ENCODE data around the gene CYB5R4.

GRCh38 chr6:83952830-83953229 lies 93.3 kb downstream of the CYB5R4 start:
- TF ChIP-seq CTCF (IDR thresholded peaks at IDR 0.05) (no peak), POLR2A (IDR thresholded peaks at IDR 0.05) (no peak)

Data from Peyer's patch (tissue), 4 donors.